HG02938 (cell line): ENCODE measurements around the gene KCTD12.
A peak's percentile ranks its signal among the peaks of the same experiment; 100 is the strongest.
"Not testable (repeated sequence)": the region's sequence is repeated elsewhere in the genome, so short reads cannot be mapped to it uniquely, and the experiment has no call there.

Experiments
- ATAC-seq: cut with Tn5 transposase; IDR thresholded peaks from one replicate; pipeline ENCODE4 v1.9.1; 2021; ENCODE audit warnings: mild to moderate bottlenecking, moderate library complexity; ENCODE audit not compliant: unreplicated experiment

The KCTD12 gene

DNA sequence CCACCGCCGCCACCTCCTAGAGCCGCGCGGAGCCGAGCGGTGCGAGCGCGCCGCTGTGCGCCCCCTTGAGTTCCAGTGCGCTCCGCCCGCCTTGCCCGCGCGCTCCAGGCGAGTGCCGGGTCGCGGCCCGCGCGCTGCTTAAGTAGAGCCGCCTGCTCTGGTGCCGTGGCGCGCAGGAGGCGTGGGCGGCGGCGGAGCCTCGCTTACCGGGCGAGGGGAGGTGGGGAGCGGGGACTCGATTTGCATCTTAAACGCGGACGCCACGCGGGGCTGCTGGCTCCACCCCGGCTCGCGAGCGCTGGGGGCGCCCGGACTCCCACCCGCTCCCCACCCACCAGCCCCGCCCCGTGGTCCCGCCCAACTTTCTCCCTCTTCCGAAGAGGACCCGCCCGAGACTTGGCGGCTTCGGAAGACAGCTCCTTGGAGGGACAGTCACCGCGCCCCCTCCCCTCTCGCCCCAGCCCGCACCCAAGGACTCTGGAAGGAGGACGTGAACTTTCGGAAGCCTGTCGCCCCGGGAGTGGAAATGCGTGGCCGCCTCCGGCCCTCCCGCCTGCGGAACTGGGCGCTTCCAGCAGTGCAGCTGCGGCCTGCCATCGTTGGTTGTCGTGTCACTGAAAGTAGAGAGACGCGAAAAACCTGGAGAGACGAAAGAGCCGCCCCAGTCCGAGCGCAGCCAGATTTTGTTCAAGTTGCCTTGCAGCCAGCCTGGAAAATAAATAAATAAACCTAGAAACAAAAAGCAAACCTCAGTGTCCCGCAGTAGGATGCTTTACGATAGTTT lies at the start of gene KCTD12:
Gene KCTD12 (minus strand): TSS at position 114 of the 784 bp plus-strand sequence. CDS start 257 bp downstream, outside the sequence.
- peak; percentile 58 for ATAC-seq

GRCh38 chr13:76934671-76935070 lies 48.5 kb upstream of the KCTD12 start:
- ATAC-seq = no peak

GRCh38 chr13:76932076-76932475 lies 45.9 kb upstream of the KCTD12 start:
- no peak for ATAC-seq

DNA sequence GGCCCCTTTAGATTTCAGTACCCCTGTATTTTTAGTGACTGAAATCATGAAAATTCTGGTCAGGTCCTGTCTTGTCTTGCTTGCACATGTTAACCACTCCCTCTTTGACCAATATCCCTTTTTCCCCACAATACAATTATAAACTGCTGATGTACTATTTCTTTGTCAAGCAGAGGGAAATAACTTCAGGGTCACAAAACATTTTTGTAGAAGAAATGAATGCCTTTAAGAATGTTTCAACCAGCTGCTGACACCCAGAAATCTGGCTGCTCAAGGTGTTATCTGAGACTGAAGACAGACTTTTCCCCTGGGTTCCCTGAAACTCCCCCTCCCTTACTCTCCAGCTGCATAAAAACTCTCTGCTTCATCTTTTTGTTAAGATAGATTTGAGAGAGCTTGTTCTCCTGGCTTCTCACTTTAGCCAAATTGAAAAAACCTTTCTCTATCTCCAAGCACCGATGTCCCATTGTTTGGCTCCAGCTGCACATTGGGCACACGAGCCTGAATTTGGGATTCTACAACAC lies 43.7 kb upstream of the KCTD12 start:
- ATAC-seq = no peak

DNA sequence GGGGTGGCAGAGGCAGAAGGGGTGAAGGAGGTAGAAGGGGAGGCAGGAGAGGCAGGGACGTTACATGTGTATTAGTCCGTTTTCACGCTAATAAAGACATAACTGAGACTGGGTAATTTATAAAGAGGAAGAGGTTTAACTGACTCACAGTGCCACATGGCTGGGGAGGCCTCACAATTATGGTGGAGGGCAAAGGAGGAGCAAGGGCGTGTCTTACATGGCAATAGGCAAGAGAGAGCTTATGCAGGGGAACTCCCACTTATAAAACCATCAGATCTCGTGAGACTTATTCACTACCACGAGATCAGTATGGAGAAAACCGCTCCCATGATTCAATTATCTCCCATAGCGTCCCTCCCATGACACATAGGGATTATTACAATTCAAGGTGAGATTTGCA lies 43.1 kb upstream of the KCTD12 start:
- ATAC-seq = no peak

- ATAC-seq = no peak
These were observed 42.3 kb upstream of the KCTD12 start for GRCh38 chr13:76928456-76928855.

- ATAC-seq = no peak
These were observed 41.8 kb upstream of the KCTD12 start for GRCh38 chr13:76927955-76928354.

- ATAC-seq = no peak
These were observed 38.9 kb upstream of the KCTD12 start for GRCh38 chr13:76925115-76925514.

- ATAC-seq = no peak
These were observed 35.3 kb upstream of the KCTD12 start for GRCh38 chr13:76921516-76921915.

DNA sequence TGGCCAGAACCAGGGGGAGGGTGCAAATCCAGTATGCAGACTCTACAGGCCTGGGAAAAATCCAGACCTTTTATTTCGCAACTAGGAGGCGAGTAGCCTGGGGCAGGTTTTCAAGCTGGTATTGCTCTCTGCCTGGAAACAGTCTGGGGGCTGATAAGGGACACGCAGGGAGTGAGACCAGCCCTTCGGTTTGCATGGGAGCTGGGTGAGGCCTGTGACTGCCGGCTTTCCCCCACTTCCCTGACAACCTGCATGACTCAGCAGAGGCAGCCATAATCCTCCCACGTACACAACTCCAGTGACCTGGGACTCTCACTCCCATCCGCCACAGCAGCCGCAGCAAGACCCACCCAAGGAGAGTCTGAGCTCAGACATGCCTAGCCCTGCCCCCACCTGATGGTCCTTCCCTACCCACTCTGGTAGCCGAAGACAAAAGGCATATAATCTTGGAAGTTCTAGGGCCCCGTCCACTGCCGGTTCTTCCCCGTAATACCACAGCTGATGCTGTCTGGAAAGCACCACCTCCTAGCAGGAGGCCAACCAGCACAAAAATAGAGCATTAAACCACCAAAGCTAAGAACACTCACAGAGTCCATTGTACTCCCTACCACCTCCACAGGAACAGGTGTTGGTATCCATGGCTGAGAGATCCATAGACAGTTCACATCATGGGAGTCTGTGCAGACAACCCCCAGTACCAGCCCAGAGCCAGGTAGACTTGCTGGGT lies 31.7 kb upstream of the KCTD12 start:
- not testable (repeated sequence) for ATAC-seq

DNA sequence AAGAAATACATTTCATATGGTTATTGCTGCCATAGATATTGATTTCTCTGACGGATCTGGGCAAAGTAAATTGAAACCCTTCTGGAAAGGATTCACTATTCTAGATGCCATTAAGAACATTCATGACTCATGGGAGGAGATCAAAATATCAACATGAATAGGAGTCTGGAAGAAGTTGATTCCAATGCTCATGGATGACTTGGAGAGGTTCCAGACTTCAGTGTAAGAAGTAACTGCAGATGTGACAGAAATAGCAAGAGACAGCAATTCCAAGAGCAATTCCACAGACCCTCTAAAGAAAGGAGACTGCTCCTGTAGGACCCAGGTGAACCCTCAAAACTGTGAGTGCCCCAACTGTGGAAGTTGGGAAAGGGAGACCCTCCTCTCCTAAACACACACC lies 30.9 kb upstream of the KCTD12 start:
- ATAC-seq = no peak

DNA sequence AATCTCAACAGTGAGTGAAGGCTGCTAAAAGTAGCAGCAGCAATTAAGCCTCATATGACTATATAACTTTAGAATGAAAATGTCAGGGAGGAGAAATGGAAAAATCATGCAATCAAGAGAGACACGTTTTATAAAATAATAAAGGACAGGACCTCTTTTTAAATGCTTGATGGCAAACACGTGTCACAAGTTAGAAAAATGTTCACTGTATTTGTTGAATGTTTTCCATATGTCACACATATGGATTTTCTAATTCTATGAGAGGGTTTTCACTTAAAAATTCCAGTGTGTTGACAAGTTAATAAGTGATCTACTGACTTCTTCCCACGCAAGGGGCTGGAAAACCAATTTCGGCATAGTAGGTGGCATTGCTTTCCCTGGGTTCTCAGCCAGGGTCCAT lies 27.7 kb upstream of the KCTD12 start:
- no peak for ATAC-seq

GRCh38 chr13:76912476-76912875 lies 26.3 kb upstream of the KCTD12 start:
- no peak for ATAC-seq

GRCh38 chr13:76904507-76904906 lies 18.3 kb upstream of the KCTD12 start:
- no peak for ATAC-seq

GRCh38 chr13:76903544-76904162 lies 17.4 kb upstream of the KCTD12 start:
- ATAC-seq = peak; percentile 100

- ATAC-seq = not testable (repeated sequence)
These were observed 12.9 kb upstream of the KCTD12 start for GRCh38 chr13:76899066-76899465.

DNA sequence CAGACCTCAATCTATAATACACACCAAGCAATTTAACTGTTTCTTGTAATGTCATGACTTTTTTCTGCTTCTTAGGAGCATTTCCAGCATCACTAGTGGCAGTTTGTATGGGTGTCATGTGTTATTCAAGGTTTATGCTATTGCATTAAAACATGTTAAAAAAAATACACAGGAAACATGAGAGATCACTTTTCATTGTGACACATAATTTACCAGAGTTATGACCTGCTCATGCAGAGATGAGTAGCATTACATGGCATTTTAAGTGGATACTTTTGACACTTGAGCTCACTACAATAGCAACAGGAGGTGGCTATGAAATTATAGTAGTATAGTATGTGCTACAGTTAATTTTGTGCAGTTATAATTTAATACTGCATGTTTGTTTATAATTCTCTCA lies 11.0 kb upstream of the KCTD12 start:
- ATAC-seq = not testable (repeated sequence)

DNA sequence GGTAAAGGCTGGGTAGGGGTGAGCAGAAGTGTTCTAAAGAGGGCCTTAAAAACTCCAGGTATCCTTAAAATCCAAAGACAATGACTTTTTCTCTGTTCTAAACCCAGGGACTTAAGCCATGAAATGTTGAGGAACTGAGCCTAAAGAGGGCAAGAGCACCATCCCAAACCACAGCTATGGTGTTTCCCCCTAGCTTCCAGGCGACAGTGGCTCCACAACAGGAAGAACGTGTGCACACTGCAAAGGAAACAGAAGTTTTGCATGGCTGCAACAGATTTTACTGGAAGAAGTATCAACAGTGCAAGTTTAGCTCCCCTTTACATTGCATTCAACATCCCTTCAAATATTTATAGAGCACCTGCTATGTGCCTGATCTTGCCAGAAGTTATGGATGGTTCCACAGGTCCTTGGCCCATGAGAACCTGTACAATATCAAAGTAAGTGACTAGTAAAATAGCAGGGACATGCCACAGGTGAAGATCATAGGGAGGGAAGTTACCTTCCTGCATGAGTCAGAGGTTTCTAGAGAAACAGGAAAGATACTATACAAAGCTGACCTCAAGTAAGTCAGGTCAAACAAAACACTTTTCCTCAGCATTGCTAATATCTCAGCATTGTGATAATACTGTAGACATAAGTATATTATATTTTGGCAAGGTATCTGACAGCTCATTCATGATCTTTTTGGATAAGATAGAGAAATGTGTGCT lies 8.4 kb upstream of the KCTD12 start:
- no peak for ATAC-seq

- peak; percentile 54 for ATAC-seq
These were observed 6.3 kb upstream of the KCTD12 start for GRCh38 chr13:76892488-76892887.

DNA sequence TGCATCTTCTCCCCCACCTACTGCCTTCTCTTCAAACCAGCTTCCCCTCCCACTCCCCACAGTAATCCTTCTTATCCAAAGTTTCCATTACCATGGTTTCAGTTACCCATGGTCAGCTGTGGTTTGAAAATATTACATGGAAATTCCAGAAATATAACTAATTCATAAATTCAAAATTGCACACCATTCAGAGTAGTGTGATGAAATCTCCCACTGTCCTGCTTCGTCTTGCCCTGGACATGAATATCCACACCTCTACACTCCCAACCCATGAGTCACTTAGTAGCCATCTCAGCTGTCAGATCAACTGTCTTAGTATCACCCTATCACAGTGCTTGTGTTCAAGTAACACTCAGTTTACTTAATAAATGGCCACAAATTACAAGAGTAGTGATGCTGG lies 3.8 kb upstream of the KCTD12 start:
- no peak for ATAC-seq

- no peak for ATAC-seq
These were observed 3.0 kb upstream of the KCTD12 start for GRCh38 chr13:76889254-76889653.
